HG02870 (cell line): ENCODE measurements around the gene EFNB3.

Experiments used
- ATAC-seq: cut with Tn5 transposase; IDR thresholded peaks from one replicate; pipeline ENCODE4 v1.9.1; 2021; ENCODE audit warnings: mild to moderate bottlenecking, moderate library complexity; ENCODE audit not compliant: unreplicated experiment

EFNB3 gene

GRCh38 chr17:7704601-7705268 lies at the start of gene EFNB3:
Gene EFNB3, plus strand, starts transcription at chr17:7705202. Its CDS starts 397 bp downstream, at chr17:7705599.
- no peak for ATAC-seq

- no peak for ATAC-seq
Observed at GRCh38 chr17:7655541-7655840, 49.5 kb upstream of the EFNB3 start.

GRCh38 chr17:7656958-7657609 lies 47.9 kb upstream of the EFNB3 start:
- ATAC-seq, result no peak

- no peak for ATAC-seq
Observed at GRCh38 chr17:7667656-7668406, 37.2 kb upstream of the EFNB3 start.

- no peak for ATAC-seq
Observed at GRCh38 chr17:7668482-7668881, 36.5 kb upstream of the EFNB3 start.

GRCh38 chr17:7673239-7673638 lies 31.8 kb upstream of the EFNB3 start:
- ATAC-seq, result no peak

- ATAC-seq, result no peak
Observed at GRCh38 chr17:7674934-7675333, 30.1 kb upstream of the EFNB3 start.

- ATAC-seq, result no peak
Observed at GRCh38 chr17:7676533-7676932, 28.5 kb upstream of the EFNB3 start.

GRCh38 chr17:7677388-7678067 lies 27.5 kb upstream of the EFNB3 start:
- no peak for ATAC-seq

- ATAC-seq, result no peak
Observed at GRCh38 chr17:7684851-7685532, 20.0 kb upstream of the EFNB3 start.

GRCh38 chr17:7685533-7686221 lies 19.3 kb upstream of the EFNB3 start:
- ATAC-seq, result peak; percentile 51

GRCh38 chr17:7686222-7687071 lies 18.6 kb upstream of the EFNB3 start:
- ATAC-seq, result peak; percentile 35

- no peak for ATAC-seq
Observed at GRCh38 chr17:7687072-7687907, 17.7 kb upstream of the EFNB3 start, which contains the start of gene TP53. Gene TP53, minus strand, starts transcription at chr17:7687490. Its CDS starts 10,896 bp downstream, at chr17:7676594.

- ATAC-seq, result peak; percentile 56
Observed at GRCh38 chr17:7687908-7688807, 16.8 kb upstream of the EFNB3 start, which contains the start of gene WRAP53. Gene WRAP53, plus strand, starts transcription at chr17:7688477. Its CDS starts 172 bp downstream, at chr17:7688649.

- ATAC-seq, result no peak
Observed at GRCh38 chr17:7688808-7689316, 16.1 kb upstream of the EFNB3 start.

- ATAC-seq, result no peak
Observed at GRCh38 chr17:7695586-7695985, 9.4 kb upstream of the EFNB3 start.
